GM18873 (cell line): Measurements from ENCODE around the gene DHDH.
"Not testable (repeated sequence)": the region's sequence is repeated elsewhere in the genome, so short reads cannot be mapped to it uniquely, and the experiment has no call there.

ENCODE experiments used
- ATAC-seq: cut with Tn5 transposase; IDR thresholded peaks from one replicate; pipeline ENCODE4 v1.9.1; 2021; ENCODE audit warnings: mild to moderate bottlenecking, moderate library complexity, moderate number of reproducible peaks; ENCODE audit not compliant: unreplicated experiment, low FRiP score

DHDH gene

DNA sequence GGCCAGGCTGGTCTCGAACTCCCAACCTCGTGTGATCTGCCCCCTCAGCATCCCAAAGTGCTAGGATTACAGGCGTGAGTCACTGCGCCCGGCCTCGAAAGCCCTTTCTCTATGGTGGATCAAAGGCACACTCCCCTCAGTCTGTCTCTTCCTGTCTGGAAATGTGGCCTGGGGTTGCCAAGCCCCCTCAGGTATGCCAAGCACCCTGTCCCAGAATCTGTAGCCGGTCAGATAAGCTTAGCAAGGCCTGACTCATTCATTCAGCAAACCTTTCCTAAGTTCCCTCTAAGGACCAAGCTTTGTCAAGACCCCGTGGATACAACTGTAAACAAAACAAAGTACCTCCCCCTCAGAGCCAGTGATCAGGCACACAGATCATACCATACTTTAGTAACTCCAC lies 19.3 kb upstream of the DHDH start:
- no peak for ATAC-seq

DNA sequence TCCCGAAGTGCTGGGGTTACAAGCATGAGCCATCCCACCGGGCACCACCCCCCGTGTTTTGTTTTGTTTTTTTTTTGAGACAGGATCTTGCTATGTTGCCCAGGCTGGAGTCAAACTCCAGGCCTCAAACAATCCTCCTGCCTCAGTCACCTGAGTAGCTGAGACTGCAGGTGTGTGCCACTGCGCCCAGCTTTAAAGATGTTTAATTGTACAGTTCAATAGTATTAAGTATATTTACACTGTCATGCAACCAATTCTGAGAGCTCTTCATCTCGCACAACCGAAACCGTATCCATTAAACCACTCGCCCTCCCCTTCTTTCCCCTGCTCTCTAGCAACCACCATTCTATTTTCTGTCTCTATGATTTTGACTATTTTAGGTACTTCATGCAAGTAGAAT lies 17.7 kb upstream of the DHDH start:
- ATAC-seq = no peak

DNA sequence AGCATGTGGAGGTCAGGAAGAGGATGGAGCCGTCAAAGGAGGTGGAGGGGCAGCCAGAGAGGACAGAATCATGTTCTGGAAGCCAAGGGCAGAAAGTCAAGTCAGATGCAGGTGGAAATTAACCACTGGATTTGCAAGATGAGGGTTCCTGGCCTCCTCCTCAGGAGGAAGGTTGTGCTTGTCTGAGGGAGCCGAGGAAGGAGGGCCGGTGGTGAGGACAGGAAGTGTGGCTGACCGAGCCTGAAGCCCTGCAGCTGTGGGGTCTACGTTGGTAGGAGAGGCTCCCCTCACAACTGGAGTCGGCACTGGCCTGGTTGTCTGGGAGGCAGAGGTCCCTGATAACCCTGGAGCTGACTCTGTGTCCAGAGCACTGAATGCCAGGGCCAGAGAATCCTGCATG lies 15.4 kb upstream of the DHDH start:
- ATAC-seq = no peak

DNA sequence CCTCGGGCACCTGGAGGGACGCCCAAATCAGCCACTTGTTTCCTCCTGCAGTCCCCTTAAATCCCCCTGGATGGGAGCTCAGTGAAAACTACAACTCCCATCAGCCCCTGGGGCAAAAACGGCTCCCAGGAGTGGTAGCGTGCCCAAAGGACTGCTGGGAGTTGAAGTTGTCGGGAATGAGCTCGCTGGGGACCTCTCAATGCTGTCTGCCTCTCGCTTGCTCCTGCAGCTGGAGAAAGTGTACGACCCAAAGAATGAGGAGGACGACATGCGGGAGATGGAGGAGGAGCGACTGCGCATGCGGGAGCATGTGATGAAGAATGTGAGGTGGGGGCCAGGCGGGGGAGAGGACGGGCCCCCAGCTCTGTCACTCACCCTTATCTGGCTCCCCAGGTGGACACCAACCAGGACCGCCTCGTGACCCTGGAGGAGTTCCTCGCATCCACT lies 14.7 kb upstream of the DHDH start:
- no peak for ATAC-seq

DNA sequence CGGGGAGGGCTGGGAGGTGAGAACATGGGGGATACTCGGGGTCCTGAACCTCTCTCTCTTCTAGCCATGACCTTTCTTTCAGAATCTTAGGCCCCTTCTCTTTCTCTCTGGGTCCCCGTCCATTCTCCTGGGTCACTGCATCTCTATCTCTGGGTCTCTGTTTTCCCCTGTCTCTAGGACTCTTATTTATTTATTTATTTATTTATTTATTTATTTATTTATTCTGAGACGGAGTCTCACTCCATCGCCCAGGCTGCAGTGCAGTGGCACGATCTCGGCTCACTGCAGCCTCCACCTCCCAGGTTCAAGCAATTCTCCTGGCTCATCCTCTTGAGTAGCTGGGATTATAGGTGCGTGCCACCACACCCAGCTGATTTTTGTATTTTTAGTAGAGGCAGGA lies 14.2 kb upstream of the DHDH start:
- not testable (repeated sequence) for ATAC-seq

DNA sequence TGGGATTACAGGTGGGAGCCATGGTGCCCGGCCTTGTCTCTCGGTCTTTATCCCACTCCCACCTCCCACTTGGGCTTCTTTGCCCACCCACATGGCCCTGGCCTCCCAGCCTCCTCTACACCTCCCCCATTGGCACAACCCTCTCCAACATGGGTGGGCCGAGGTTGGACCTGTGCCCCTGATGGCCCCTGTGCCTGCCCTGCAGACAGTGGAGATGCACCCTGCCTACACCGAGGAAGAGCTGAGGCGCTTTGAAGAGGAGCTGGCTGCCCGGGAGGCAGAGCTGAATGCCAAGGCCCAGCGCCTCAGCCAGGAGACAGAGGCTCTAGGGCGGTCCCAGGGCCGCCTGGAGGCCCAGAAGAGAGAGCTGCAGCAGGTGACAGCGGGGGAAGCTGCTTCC lies 12.6 kb upstream of the DHDH start:
- no peak for ATAC-seq

DNA sequence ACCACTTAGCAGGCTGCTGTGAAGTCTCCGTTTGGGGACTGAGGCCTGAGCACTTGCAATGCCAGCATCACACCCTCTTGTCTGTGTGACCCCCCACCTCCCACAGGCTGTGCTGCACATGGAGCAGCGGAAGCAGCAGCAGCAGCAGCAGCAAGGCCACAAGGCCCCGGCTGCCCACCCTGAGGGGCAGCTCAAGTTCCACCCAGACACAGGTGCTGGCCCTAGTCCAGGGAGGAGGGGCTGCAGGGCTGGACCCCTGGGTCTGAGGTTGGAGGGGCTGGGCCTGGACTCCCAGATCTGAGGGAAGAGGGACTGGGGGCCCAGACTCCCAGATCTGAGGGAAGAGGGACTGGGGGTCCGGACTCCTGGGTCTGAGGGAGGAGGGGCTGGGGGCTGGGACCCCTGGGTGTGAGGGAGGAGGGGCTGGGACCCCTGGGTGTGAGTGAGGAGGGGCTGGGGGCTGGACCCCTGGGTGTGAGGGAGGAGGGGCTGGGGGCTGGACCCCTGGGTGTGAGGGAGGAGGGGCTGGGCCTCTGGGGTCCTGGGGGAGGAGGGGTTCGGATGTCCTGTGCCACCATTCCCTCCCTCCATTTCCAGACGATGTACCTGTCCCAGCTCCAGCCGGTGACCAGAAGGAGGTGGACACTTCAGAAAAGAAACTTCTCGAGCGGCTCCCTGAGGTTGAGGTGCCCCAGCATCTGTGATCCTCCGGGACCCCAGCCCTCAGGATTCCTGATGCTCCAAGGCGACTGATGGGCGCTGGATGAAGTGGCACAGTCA lies 11.6 kb upstream of the DHDH start:
- ATAC-seq = no peak

DNA sequence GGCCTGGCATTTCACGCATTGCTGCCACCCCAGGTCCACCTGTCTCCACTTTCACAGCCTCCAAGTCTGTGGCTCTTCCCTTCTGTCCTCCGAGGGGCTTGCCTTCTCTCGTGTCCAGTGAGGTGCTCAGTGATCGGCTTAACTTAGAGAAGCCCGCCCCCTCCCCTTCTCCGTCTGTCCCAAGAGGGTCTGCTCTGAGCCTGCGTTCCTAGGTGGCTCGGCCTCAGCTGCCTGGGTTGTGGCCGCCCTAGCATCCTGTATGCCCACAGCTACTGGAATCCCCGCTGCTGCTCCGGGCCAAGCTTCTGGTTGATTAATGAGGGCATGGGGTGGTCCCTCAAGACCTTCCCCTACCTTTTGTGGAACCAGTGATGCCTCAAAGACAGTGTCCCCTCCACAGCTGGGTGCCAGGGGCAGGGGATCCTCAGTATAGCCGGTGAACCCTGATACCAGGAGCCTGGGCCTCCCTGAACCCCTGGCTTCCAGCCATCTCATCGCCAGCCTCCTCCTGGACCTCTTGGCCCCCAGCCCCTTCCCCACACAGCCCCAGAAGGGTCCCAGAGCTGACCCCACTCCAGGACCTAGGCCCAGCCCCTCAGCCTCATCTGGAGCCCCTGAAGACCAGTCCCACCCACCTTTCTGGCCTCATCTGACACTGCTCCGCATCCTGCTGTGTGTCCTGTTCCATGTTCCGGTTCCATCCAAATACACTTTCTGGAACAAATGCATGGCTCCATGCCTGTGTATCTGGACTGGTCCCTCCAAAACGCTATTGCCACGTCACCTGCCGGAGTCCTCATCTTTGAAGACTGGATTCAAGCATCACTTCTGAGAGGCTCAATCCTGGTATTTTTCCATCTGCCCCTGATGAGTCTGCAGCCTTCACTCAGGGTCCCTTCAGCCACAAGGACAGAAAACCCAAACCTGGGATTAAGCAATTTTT lies 10.7 kb upstream of the DHDH start:
- no peak for ATAC-seq

DNA sequence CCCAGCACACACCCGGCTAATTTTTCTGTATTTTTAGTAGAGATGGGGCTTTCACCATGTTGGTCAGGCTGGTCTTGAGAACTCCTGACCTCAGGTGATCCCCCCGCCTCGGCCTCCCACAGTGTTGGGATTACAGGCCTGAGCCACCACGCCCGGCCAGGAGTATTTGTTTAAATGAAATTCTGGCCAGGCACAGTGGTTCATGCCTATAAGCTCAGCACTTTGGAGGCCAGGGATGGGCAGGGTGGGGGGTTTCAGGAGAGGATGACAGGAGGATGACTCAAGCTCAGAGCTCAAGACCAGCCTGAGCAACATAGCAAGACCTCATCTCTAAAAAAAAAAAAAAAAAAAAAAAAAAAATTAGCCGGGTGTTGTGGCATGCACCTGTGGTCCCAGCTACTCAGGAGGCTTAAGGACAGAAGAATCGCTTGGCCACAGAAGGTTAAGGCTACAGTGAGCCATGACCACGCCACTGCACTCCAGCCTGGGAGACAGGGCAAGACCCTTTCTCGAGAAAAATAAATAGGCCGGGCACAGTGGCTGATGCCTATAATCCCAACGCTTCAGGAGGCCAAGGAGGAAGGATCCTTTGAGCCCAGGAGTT lies 8.2 kb upstream of the DHDH start:
- no peak for ATAC-seq

DNA sequence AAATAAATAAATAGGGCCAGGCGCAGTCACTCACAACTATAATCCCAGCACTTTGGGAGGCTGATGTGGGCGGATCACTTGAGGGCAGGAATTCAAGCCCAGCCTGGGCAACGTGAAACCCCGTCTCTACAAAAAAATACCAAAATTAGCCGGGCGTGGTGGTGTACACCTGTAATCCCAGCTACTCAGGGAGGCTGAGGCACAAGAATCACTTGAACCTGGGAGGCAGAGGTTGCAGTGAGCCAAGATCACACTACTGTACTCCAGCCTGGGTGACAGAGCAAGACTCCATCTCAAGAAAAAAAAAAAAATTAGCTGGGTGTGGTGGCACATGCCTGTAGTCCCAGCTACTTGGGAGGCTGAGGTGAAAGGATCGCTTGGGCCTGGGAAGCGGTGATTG lies 7.6 kb upstream of the DHDH start:
- not testable (repeated sequence) for ATAC-seq

DNA sequence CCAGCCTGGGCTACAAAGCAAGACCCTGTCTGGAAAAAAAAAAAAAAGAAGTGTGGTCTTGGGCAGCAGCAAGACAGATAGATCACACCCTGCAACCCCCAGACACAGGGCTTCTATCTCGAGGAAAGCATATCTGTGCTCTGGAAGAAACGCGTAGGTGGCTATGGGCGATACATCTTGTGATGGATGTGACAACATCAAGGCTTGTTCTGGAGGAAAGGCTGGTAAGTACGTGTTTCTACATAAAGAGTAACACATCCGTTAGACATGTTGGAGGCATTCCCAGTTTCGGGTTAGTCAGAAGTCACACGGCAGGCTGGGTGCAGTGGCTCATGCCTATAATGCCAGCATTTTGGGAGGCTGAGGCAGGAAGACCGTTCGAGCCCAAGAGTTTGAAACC lies 6.6 kb upstream of the DHDH start:
- no peak for ATAC-seq

DNA sequence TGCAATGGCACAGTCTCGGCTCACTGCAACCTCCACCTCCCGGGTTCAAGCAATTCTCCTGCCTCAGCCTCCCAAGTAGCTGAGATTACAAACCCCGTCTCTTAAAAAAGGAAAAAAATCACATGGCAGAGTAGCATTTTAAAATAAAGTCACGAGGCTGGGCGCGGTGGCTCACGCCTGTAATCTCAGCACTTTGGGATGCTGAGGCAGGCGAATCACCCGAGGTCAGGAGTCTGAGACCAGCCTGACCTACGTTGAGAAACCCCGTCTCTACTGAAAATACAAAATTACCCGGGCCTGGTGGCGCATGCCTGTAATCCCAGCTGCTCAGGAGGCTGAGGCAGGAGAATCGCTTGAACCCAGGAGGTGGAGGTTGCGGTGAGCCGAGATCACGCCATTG lies 5.8 kb upstream of the DHDH start:
- not testable (repeated sequence) for ATAC-seq

DNA sequence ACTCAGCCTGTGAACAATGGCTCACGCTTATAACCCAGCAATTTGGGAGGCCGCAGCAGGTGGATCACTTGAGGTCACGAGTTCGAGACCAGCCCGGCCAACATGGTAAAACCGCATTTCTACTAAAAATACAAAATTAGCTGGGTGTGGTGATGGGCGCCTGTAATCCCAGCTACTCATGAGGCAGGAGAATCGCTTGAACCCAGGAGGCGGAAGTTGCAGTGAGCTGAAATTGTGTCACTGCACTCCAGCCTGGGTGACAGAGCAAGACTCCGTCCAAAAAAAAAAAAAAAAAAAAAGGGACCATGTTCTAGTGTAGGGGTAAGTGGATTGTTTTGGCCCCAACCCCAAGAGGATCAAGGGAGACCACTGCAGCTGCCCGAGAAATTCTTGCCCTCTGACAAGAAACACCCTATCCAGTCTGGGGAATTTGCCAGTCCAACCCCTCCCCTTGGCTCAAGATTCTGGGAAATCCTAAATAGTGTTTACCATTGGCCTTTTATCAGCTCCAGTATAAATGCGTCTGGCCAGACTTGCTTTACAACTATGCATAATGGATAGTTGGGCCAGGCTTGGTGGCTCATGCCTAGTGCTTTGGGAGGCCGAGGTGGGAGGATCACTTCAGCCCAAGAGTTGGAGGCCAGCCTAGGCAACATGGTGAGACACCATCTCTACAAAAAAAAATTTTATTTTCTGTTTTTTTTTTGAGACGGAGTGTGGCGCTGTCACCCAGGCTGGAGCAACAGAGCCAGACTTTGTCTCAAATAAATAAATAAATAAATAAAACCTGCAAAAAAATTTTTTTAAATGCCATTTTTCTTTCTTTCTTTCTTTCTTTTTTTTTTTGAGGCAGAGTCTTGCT lies 5.1 kb upstream of the DHDH start:
- no peak for ATAC-seq

DNA sequence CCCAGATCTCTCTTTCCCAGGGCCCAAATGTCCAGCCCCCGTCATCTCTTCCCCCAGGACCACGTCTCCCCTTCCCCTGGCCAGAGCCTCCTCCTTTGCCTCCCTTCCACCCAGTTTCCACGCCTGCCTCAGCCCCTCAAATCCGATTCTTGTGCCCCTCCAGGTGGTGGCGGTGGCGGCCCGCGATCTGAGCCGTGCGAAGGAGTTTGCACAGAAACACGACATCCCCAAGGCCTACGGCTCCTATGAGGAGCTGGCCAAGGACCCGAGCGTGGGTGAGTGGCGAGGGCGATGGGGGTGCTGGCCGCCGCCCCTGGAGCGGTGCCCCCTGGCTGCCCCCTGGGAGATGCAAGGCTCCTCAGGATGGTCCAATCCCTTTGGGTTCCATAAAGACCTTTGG lies 1.3 kb downstream of the DHDH start:
- ATAC-seq = no peak

DNA sequence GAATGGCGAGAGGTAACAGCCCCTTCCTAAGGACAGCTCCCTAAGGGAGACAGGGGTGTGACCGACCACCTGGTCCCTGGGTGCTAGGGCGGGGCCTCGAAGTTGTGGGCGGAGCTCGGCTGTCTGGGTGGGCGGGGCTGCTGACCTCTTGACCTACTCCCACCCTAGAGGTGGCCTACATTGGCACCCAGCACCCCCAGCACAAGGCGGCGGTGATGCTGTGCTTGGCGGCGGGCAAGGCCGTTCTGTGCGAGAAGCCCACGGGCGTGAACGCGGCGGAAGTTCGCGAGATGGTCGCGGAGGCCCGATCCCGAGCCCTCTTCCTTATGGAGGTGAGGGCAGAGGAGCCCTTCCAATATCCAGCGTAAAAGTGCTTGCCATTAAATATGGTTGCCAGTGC lies 2.4 kb downstream of the DHDH start:
- no peak for ATAC-seq

DNA sequence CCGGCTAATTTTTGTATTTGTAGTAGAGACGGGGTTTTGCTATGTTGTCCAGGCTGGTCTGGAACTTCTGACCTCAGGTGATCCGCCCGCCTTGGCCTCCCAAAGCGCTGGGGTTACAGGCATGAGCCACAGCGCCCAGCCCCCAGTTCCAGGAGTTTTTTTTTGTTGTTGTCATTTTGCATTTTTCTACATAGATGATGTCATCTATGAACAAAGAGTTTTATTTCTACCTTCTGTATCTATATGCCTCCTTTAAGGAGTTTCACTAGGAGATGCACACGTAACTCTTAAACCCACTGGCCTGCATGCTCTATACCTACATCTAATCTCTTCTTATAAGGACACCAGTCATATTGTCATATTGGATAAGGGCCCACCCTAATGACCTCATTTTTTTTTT lies 4.8 kb downstream of the DHDH start:
- no peak for ATAC-seq

DNA sequence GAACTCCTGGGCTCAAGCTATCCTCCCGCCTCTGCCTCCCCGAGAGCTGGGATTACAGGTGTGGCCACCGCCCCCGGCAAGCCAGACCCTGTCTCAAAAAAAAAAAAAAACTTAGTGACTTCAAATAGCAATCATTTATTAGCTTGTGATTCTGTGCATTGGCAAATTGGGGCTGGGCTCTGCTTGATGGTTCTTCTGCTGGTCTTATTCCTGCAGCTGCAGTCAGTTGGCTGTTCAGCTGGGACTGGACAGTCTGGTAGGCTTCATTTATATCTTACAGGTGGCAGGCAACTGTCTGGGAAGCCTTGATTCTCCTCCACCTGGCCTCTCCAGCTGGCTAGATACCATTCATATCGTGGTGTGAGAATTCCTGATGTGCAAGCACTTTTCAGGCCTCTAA lies 7.4 kb downstream of the DHDH start:
- ATAC-seq = no peak

DNA sequence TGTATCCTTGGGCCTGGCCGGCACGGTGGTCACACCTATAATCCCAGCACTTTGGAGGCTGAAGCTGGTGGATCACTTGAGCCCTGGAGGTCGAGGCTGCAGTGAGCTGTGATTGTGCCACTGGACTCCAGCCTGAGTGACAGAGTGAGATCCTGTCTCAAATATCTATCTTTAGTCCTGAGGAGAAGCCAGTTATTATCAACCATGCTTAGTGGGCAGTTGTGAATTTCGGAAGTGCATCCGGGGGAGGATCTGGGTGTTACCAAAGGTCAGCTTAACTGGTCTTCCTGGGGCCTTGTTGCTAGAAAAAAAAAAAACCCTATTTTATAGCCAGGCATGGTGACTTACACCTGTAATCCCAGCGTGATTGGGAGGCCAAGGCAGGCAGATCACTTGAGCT lies 9.6 kb downstream of the DHDH start:
- no peak for ATAC-seq

DNA sequence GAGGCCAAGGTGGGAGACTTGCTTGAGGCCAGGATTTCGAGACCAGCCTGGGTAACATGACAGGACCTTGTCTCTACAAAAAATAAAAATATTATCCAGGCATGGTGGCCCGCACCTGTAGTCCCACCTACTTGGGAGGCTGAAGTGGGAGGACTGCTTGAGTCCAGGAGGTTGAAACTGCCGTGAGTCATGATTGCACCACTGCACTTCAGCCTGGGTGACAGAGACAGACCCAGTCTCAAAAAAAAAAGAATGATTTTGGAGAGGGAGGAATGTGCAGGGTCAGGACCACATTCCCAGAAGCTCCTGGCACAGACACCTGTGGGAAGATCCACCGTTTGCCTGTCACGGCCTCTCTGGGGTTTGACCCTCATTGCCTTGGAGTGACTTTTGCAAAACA lies 11.9 kb downstream of the DHDH start:
- ATAC-seq = no peak

DNA sequence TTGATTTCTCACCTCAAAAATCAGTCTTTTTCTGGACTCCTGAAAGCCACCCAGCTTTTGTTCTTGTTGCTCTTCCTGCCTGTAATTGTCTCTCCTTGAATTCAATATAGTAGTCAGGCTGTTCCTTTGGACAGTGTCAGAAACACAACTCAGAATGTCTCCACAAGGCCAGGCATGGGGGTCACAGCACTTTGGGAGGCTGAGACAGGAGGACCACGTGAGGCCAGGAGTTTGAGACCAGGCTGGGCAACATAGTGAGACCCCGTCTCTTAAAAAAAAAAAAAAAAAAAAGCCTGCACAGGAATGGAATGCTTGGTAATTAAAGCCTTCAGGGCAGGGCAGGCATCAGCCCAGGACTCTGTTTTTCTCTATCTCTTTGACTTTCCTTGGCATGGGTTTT lies 12.3 kb downstream of the DHDH start:
- no peak for ATAC-seq
